ENCODE data around the gene RTN4R.
"Not testable (repeated sequence)": the region's sequence is repeated elsewhere in the genome, so short reads cannot be mapped to it uniquely, and the experiment has no call there.

Gene RTN4R

DNA sequence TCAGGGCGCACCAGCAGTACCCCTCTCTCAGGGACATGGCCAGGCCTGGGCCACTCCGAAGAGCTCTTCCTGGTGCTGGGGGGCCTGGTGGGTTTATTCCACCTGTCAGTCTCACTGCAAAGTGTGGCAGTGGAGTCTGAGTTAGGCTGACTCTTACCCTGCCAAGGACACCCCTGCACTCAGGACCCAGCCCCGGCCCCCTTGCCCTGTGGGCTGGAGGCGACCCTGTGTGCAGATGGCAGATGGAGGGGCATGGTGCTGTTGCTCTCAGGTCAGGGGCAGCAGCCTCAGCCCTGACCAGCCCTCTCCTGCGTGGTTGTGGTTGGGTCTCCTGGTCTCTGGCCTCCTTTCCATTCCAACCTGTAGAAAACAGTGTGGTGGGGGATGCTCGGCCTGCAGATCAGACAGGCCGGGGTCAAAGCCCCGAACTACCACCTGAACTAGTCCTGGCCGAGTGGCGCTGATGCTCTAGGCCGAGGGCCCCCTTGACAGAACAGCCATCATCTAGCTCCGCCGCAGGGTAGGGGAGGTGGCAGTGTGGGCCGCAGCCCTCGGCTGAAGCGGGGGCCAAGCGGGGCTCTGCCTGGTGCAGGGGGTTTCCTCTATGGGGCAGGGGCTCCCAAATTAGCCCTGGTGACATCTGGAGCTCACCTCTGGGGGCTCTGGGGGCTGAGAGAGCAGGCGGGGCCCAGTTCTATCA, 10.0 kb upstream of the RTN4R start:
- H3K4ac ChIP-seq (ENCODE audit: low read length); H4K8ac ChIP-seq (ENCODE audit: low read depth, low read length); H2BK120ac ChIP-seq (ENCODE audit: low read depth, low read length); H3K4me2 ChIP-seq (ENCODE audit: insufficient read depth, low read length, poor library complexity, severe bottlenecking); H3K4me3 ChIP-seq (ENCODE audit: low read length in 2 of 2); H3K36me3 ChIP-seq (replicated peaks in 1 of 2; ENCODE audit: control insufficient read depth in 2 of 2, insufficient read depth in 2 of 2, low read length in 2 of 2); H4K91ac ChIP-seq (ENCODE audit: low read depth, low read length, poor library complexity); H2BK5ac ChIP-seq (ENCODE audit: low read length); H3K9me3 ChIP-seq (replicated peaks in 1 of 2; ENCODE audit: control insufficient read depth in 2 of 2, insufficient read depth in 1 of 2, low read depth in 1 of 2, low read length in 2 of 2); H3K27me3 ChIP-seq (ENCODE audit: control insufficient read depth in 3 of 3, insufficient read depth in 3 of 3, low read depth in 1 of 3, low read length in 3 of 3); H3K27ac ChIP-seq (replicated peaks; ENCODE audit: low read length); DNase-seq (ENCODE audit: low spot score); H3K9ac ChIP-seq (ENCODE audit: low read depth, low read length, poor library complexity); H2BK12ac ChIP-seq (ENCODE audit: low read length); H3K23ac ChIP-seq (ENCODE audit: low read depth, low read length, poor library complexity); H3K79me1 ChIP-seq (ENCODE audit: low read depth, low read length); H3K14ac ChIP-seq (ENCODE audit: low read length); H2AK5ac ChIP-seq (ENCODE audit: low read depth, low read length); H2AFZ ChIP-seq (ENCODE audit: low read length): not testable (repeated sequence)
- Histone ChIP-seq H2BK15ac (ENCODE audit: low read length) (peak overlapping the region; percentile 26), H3K18ac (ENCODE audit: low read length) (peak overlapping the region; percentile 52), H3K4me1 (ENCODE audit: control insufficient read depth in 2 of 2, insufficient read depth in 1 of 2, low read depth in 1 of 2, low read length in 2 of 2) (peaks cover 9 to 26% of the 10 kb centered on the region in 2 donors)
- WGBS, 2 donors (ENCODE audit: extremely low coverage in 2 of 2, insufficient read length in 2 of 2, insufficient replicate concordance in 1 of 2), result no CpG with 5 or more reads among the region's 18 CpGs

GRCh38 chr22:20276468-20276867, 8.3 kb upstream of the RTN4R start:
- Histone ChIP-seq H4K8ac (ENCODE audit: low read depth, low read length) (peak overlapping the region; percentile 65), H3K18ac (ENCODE audit: low read length) (peak overlapping the region; percentile 64), H3K4me1 (ENCODE audit: control insufficient read depth in 2 of 2, insufficient read depth in 1 of 2, low read depth in 1 of 2, low read length in 2 of 2) (peaks cover 4 to 23% of the 10 kb centered on the region in 2 donors), H3K27me3 (ENCODE audit: control insufficient read depth in 3 of 3, insufficient read depth in 3 of 3, low read depth in 1 of 3, low read length in 3 of 3) (no peaks in the 10 kb centered on the region), H3K36me3 (replicated peaks in 1 of 2; ENCODE audit: control insufficient read depth in 2 of 2, insufficient read depth in 2 of 2, low read length in 2 of 2) (no peaks in the 10 kb centered on the region), H3K9me3 (replicated peaks in 1 of 2; ENCODE audit: control insufficient read depth in 2 of 2, insufficient read depth in 1 of 2, low read depth in 1 of 2, low read length in 2 of 2) (no peaks in the 10 kb centered on the region), H3K79me1 (ENCODE audit: low read depth, low read length) (no peaks in the 10 kb centered on the region), H3K9ac (ENCODE audit: low read depth, low read length, poor library complexity) (no peak overlapping the region), H4K91ac (ENCODE audit: low read depth, low read length, poor library complexity) (no peak overlapping the region), H3K14ac (ENCODE audit: low read length) (peak overlapping the region; percentile 38), H3K27ac (replicated peaks; ENCODE audit: low read length) (no peak overlapping the region), H3K4me2 (ENCODE audit: insufficient read depth, low read length, poor library complexity, severe bottlenecking) (no peak overlapping the region), H3K23ac (ENCODE audit: low read depth, low read length, poor library complexity) (peak overlapping the region; percentile 91), H2AK5ac (ENCODE audit: low read depth, low read length) (no peak overlapping the region), H2BK15ac (ENCODE audit: low read length) (peak overlapping the region; percentile 89), H2BK5ac (ENCODE audit: low read length) (peak overlapping the region; percentile 66), H3K4ac (ENCODE audit: low read length) (no peak overlapping the region), H2BK12ac (ENCODE audit: low read length) (peak overlapping the region; percentile 58), H2BK120ac (ENCODE audit: low read depth, low read length) (no peak overlapping the region), H3K4me3 (ENCODE audit: low read length in 2 of 2) (no peak overlapping the region), H2AFZ (ENCODE audit: low read length) (no peak overlapping the region)
- WGBS, 2 donors (ENCODE audit: extremely low coverage in 2 of 2, insufficient read length in 2 of 2, insufficient replicate concordance in 1 of 2), result no CpG with 5 or more reads among the region's 7 CpGs
- no peak for DNase-seq (ENCODE audit: low spot score)

GRCh38 chr22:20275836-20276235, 7.7 kb upstream of the RTN4R start:
- DNase-seq (ENCODE audit: low spot score), result no peak
- Histone ChIP-seq H3K14ac (ENCODE audit: low read length) (peak overlapping the region; percentile 38), H2BK5ac (ENCODE audit: low read length) (no peak overlapping the region), H3K4ac (ENCODE audit: low read length) (no peak overlapping the region), H3K23ac (ENCODE audit: low read depth, low read length, poor library complexity) (peak overlapping the region; percentile 91), H2BK12ac (ENCODE audit: low read length) (no peak overlapping the region), H3K36me3 (replicated peaks in 1 of 2; ENCODE audit: control insufficient read depth in 2 of 2, insufficient read depth in 2 of 2, low read length in 2 of 2) (no peaks in the 10 kb centered on the region), H3K27me3 (ENCODE audit: control insufficient read depth in 3 of 3, insufficient read depth in 3 of 3, low read depth in 1 of 3, low read length in 3 of 3) (no peaks in the 10 kb centered on the region), H3K9me3 (replicated peaks in 1 of 2; ENCODE audit: control insufficient read depth in 2 of 2, insufficient read depth in 1 of 2, low read depth in 1 of 2, low read length in 2 of 2) (no peaks in the 10 kb centered on the region), H3K9ac (ENCODE audit: low read depth, low read length, poor library complexity) (no peak overlapping the region), H2AFZ (ENCODE audit: low read length) (no peak overlapping the region), H2BK15ac (ENCODE audit: low read length) (peak overlapping the region; percentile 89), H4K91ac (ENCODE audit: low read depth, low read length, poor library complexity) (no peak overlapping the region), H3K4me1 (ENCODE audit: control insufficient read depth in 2 of 2, insufficient read depth in 1 of 2, low read depth in 1 of 2, low read length in 2 of 2) (peaks cover 6 to 21% of the 10 kb centered on the region in 2 donors), H3K4me2 (ENCODE audit: insufficient read depth, low read length, poor library complexity, severe bottlenecking) (no peak overlapping the region), H2BK120ac (ENCODE audit: low read depth, low read length) (no peak overlapping the region), H4K8ac (ENCODE audit: low read depth, low read length) (no peak overlapping the region), H3K18ac (ENCODE audit: low read length) (no peak overlapping the region), H3K79me1 (ENCODE audit: low read depth, low read length) (no peaks in the 10 kb centered on the region), H2AK5ac (ENCODE audit: low read depth, low read length) (no peak overlapping the region), H3K27ac (replicated peaks; ENCODE audit: low read length) (no peak overlapping the region), H3K4me3 (ENCODE audit: low read length in 2 of 2) (no peak overlapping the region)
- no CpG with 5 or more reads among the region's 13 CpGs for WGBS, 2 donors (ENCODE audit: extremely low coverage in 2 of 2, insufficient read length in 2 of 2, insufficient replicate concordance in 1 of 2)

DNA sequence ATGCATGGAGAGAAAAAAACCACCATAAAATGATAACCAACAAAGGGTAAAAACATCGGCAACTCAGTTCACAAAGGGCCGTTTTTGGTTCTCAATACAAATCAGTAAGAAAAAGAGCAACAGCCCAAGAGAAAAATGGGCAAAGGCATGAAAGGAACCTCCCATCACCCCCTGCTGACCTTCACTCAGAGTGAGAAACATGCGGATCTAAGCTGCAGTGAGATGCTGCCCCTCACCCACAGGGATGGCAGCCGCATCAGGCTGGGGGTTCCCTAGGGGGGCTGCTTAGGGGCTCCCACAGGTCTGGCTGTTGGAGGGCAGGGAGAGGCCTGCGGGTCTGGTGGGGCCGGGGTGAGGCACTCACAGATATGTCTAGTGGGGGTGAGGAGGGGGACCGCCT, 7.2 kb upstream of the RTN4R start:
- DNase-seq (ENCODE audit: low spot score); H3K27me3 ChIP-seq (ENCODE audit: control insufficient read depth in 3 of 3, insufficient read depth in 3 of 3, low read depth in 1 of 3, low read length in 3 of 3); H3K23ac ChIP-seq (ENCODE audit: low read depth, low read length, poor library complexity); H3K4me3 ChIP-seq (ENCODE audit: low read length in 2 of 2); H3K27ac ChIP-seq (replicated peaks; ENCODE audit: low read length); H3K14ac ChIP-seq (ENCODE audit: low read length); H3K18ac ChIP-seq (ENCODE audit: low read length); H4K8ac ChIP-seq (ENCODE audit: low read depth, low read length); H3K36me3 ChIP-seq (replicated peaks in 1 of 2; ENCODE audit: control insufficient read depth in 2 of 2, insufficient read depth in 2 of 2, low read length in 2 of 2); H3K9ac ChIP-seq (ENCODE audit: low read depth, low read length, poor library complexity); H3K4me2 ChIP-seq (ENCODE audit: insufficient read depth, low read length, poor library complexity, severe bottlenecking); H3K79me1 ChIP-seq (ENCODE audit: low read depth, low read length); H2BK5ac ChIP-seq (ENCODE audit: low read length); H2BK12ac ChIP-seq (ENCODE audit: low read length); H2AFZ ChIP-seq (ENCODE audit: low read length); H3K9me3 ChIP-seq (replicated peaks in 1 of 2; ENCODE audit: control insufficient read depth in 2 of 2, insufficient read depth in 1 of 2, low read depth in 1 of 2, low read length in 2 of 2); H4K91ac ChIP-seq (ENCODE audit: low read depth, low read length, poor library complexity); H2BK120ac ChIP-seq (ENCODE audit: low read depth, low read length); H2BK15ac ChIP-seq (ENCODE audit: low read length); H3K4ac ChIP-seq (ENCODE audit: low read length); H2AK5ac ChIP-seq (ENCODE audit: low read depth, low read length): not testable (repeated sequence)
- peaks cover 8 to 16% of the 10 kb centered on the region in 2 donors for H3K4me1 ChIP-seq (ENCODE audit: control insufficient read depth in 2 of 2, insufficient read depth in 1 of 2, low read depth in 1 of 2, low read length in 2 of 2)
- WGBS, 2 donors (ENCODE audit: extremely low coverage in 2 of 2, insufficient read length in 2 of 2, insufficient replicate concordance in 1 of 2), result no CpG with 5 or more reads among the region's 7 CpGs
